Activated B cell treated with CpG ODN at 0.5 μM for 24 hours (primary cell): Measurements from ENCODE around the gene CLCN3. TPM values are rescaled to one million over a fixed set of nuclear protein-coding genes. Genes with fewer than 3 reads are reported as not detected.
A peak's percentile ranks its signal among the peaks of the same experiment; 100 is the strongest.
"Not testable (repeated sequence)": the region's sequence is repeated elsewhere in the genome, so short reads cannot be mapped to it uniquely, and the experiment has no call there.

Source experiments
- ATAC-seq: fragments of 200-7000 bp; cut with Tn5 transposase; one replicate; pipeline ENCODE4 v1.10.0; 2021; ENCODE audit warnings: low read depth, mild to moderate bottlenecking, moderate library complexity
- CTCF ChIA-PET: fragments of 350-600 bp; sonication (Branson Sonifier 250); formaldehyde crosslinking; loops from one replicate; lab custom pipeline; 2021; ENCODE audit warnings: antibody characterized with exemption; lab: Charles Lee
- POLR2A ChIA-PET: fragments of 350-600 bp; sonication (Branson Sonifier 250); formaldehyde crosslinking; loops from one replicate; lab custom pipeline; 2021; ENCODE audit warnings: antibody characterized with exemption; lab: Charles Lee
- DNase-seq: peaks from one replicate; pipeline ENCODE4 v3.0.0; 2022
- H3K27ac Mint-ChIP-seq: one replicate; pipeline ENCODE4 v1.8.0; 2020; ENCODE audit warnings: mixed read lengths
- H3K27me3 Mint-ChIP-seq: one replicate; pipeline ENCODE4 v1.8.0; 2021; ENCODE audit warnings: mixed read lengths
- H3K36me3 Mint-ChIP-seq: one replicate; pipeline ENCODE4 v1.8.0; 2021; ENCODE audit warnings: low read depth, mixed read lengths
- H3K4me1 Mint-ChIP-seq: one replicate; pipeline ENCODE4 v1.8.0; 2021; ENCODE audit warnings: mixed read lengths
- H3K4me3 Mint-ChIP-seq: one replicate; pipeline ENCODE4 v1.8.0; 2020; ENCODE audit warnings: mild to moderate bottlenecking, mixed read lengths
- H3K9me3 Mint-ChIP-seq: one replicate; pipeline ENCODE4 v1.8.0; 2020; ENCODE audit warnings: mixed read lengths
- intact Hi-C: fragments of 100-400 bp; cut with micrococcal nuclease; formaldehyde crosslinking; loops from one replicate; pipeline ENCODE4 v1.15.1; 2024
- total RNA-seq: library from RNA; stranded (reverse); gene quantifications from 2 replicates; pipeline ENCODE4 v1.2.3, GENCODE V29; 2022
- TF ChIP-seq, protein P1 (sequence below): fragments of 200-600 bp; IDR thresholded peaks from one replicate; pipeline ENCODE4 v1.8.0; 2022; ENCODE audit warnings: antibody characterized with exemption, mild to moderate bottlenecking

CLCN3 gene
- 23.0 and 28.6 TPM in 2 replicates for total RNA-seq

DNA sequence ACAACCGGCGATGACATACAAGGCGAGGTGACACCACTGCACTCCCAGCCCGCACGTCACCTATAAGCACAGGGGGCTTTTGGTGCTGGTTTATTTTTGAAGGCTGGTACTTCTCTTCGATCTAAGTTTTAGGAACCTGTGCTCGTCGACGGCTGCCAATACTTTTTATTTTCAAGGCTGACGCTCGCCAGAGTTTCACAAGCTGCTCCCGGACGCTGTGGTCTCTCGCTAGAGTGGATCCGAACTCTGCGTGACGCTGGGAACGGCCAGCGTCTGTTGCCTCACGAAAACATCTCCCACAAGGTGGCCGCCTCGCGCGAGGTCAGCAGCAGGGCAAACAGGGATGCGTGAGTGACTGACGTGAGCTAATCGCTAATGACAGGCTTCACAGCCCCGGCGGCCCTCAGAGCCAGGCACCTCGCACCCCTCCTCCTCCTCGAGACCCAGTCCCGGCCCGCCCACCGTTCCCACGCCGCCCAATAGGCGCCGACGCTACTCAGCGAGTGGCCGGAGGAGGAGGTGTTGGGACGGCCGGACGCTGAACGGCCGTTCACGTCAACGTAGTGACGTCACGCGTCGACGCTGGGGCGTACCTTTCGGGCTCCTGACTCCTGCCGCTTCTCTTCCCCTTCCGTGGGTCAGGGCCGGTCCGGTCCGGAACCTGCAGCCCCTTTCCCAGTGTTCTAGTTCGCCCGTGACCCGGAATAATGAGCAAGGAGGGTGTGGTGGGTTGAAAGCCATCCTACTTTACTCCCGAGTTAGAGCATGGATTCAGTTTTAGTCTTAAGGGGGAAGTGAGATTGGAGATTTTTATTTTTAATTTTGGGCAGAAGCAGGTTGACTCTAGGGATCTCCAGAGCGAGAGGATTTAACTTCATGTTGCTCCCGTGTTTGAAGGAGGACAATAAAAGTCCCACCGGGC, at the start of gene CLCN3:
CLCN3 (plus strand) TSS at position 621 of the 922 bp plus-strand sequence. CDS start 15,351 bp downstream, outside the sequence.
- ChIA-PET CTCF (interaction anchor here (0.6 to 3.4 kb wide), 4 partner anchors 8 to 79 kb away, joined by 3 to 22 read pairs (median 6); partner anchors contain the start of gene NEK1), POLR2A (interaction anchor here (0.6 to 3.1 kb wide), 10 partner anchors 9 to 610 kb away, joined by 3 to 52 read pairs (median 4); partner anchors contain the start of genes CBR4, HPF1 and NEK1)
- intact Hi-C loops = loop anchor here (1.0 to 2.0 kb wide), 6 partner anchors 8 to 1139 kb away; partner anchors contain the start of genes CBR4, HPF1 and NEK1
- TF ChIP-seq, protein P1, sequence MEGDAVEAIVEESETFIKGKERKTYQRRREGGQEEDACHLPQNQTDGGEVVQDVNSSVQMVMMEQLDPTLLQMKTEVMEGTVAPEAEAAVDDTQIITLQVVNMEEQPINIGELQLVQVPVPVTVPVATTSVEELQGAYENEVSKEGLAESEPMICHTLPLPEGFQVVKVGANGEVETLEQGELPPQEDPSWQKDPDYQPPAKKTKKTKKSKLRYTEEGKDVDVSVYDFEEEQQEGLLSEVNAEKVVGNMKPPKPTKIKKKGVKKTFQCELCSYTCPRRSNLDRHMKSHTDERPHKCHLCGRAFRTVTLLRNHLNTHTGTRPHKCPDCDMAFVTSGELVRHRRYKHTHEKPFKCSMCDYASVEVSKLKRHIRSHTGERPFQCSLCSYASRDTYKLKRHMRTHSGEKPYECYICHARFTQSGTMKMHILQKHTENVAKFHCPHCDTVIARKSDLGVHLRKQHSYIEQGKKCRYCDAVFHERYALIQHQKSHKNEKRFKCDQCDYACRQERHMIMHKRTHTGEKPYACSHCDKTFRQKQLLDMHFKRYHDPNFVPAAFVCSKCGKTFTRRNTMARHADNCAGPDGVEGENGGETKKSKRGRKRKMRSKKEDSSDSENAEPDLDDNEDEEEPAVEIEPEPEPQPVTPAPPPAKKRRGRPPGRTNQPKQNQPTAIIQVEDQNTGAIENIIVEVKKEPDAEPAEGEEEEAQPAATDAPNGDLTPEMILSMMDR = no peak
- Mint-ChIP-seq H3K36me3 (peaks cover 20% of the 10 kb centered on the region), H3K27me3 (no peaks in the 10 kb centered on the region), H3K27ac (peak within 1 kb of the TSS; percentile 99), H3K4me3 (peak within 1 kb of the TSS; percentile 100), H3K9me3 (no peaks in the 10 kb centered on the region), H3K4me1 (peaks cover 41% of the 10 kb centered on the region)
- ATAC-seq = peak; percentile 93
- DNase-seq = peak; percentile 92

DNA sequence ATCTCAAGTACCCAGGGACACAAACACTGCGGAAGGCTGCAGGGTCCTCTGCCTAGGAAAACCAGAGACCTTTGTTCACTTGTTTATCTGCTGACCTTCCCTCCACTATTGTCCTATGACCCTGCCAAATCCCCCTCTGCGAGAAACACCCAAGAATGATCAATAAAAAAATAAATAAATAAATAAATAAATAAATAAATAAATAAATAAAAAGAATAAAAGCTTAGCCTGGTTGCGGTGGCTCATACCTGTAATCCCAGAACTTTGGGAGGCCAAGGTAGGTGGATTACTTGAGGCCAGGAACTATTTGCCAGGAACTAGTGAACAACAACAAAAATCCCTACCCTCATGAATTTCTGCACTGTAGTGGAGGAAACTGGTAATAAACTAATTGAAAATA, 49.4 kb upstream of the CLCN3 start:
- H3K9me3 Mint-ChIP-seq, ATAC-seq, CTCF ChIA-PET, H3K27me3 Mint-ChIP-seq, intact Hi-C loops, H3K4me3 Mint-ChIP-seq, POLR2A ChIA-PET, H3K27ac Mint-ChIP-seq, DNase-seq: not testable (repeated sequence)
- H3K36me3 Mint-ChIP-seq = peaks cover 21% of the 10 kb centered on the region
- peaks cover 39% of the 10 kb centered on the region for H3K4me1 Mint-ChIP-seq

DNA sequence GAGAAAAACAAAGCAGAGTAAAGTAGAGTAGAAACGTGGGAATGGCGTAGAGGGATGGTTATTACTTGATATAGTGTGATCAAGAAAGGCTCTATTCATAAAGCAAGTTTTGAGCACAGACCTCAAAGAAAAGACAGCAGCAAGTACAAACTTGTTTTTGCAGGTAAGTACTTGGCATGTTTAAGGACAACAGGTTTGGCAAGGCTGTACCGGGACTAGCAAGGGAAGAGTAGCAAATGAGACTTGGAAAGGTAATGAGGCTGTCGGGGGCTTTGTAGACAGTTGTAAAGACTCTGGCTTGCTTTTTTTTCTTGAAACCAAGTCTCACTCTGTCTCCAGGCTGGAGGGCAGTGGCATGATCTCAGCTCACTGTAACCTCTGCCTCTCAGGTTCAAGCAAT, 48.9 kb upstream of the CLCN3 start:
- peaks cover 23% of the 10 kb centered on the region for H3K36me3 Mint-ChIP-seq
- no peak for DNase-seq
- no peak for ATAC-seq
- TF ChIP-seq, protein P1 = no peak
- no peak overlapping the region for H3K4me3 Mint-ChIP-seq
- H3K27ac Mint-ChIP-seq = no peak overlapping the region
- intact Hi-C loops = no loop called here
- no peaks in the 10 kb centered on the region for H3K27me3 Mint-ChIP-seq
- H3K4me1 Mint-ChIP-seq = peaks cover 36% of the 10 kb centered on the region
- CTCF ChIA-PET = no interaction called here
- H3K9me3 Mint-ChIP-seq = peaks cover 3% of the 10 kb centered on the region
- POLR2A ChIA-PET = no interaction called here

DNA sequence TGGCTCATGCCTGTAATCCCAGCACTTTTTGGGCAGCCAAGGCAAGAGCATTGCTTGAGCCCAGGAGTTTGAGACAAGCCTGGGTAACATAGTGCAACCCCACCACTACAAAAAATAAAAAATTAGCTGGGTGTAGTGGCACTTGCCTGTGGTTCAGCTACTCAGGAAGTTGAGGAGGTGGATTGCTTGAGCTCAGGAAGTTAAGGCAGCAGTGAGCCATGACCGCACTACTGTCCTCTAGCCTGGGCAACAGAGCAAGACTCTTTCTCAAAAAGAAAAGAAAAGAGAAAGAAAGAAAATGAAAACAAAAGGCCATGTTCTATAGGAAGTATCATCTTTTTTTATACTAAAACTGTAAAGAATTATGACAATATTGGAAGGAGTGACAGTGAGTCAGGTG, 46.5 kb upstream of the CLCN3 start:
- no peak overlapping the region for H3K4me3 Mint-ChIP-seq
- ChIA-PET POLR2A (no interaction called here), CTCF (interaction anchor here (0.5 kb wide), 1 partner anchor 82 kb away, joined by 3 read pairs; no protein-coding TSS in a partner anchor)
- ATAC-seq (peak; percentile 75), DNase-seq (no peak)
- peaks cover 34% of the 10 kb centered on the region for H3K4me1 Mint-ChIP-seq
- intact Hi-C loops = no loop called here
- TF ChIP-seq, protein P1 = no peak
- peaks cover 28% of the 10 kb centered on the region for H3K36me3 Mint-ChIP-seq
- no peaks in the 10 kb centered on the region for H3K27me3 Mint-ChIP-seq
- H3K27ac Mint-ChIP-seq = peak overlapping the region; percentile 50
- peaks cover 3% of the 10 kb centered on the region for H3K9me3 Mint-ChIP-seq

DNA sequence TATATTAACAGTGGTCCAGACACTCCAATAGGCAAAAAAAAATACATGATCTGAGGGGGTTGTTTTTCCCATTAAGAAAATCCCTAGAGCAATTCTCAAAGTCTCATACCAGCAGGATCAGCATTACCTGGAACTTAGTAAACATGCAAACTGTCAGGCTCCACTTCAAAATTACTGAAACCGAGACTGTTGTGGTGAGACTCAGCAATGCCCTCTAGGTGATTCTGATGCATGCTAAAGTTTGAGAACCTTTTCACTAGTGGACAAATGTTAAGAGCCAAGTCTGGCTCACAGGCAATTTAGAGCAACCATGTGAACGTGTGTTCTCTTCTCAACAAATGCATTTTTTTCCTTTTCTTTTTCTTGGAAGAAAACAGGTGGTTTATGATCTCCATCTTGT, 38.2 kb upstream of the CLCN3 start:
- Mint-ChIP-seq H3K9me3 (no peaks in the 10 kb centered on the region), H3K36me3 (peaks cover 34% of the 10 kb centered on the region), H3K27ac (no peak overlapping the region), H3K4me1 (no peaks in the 10 kb centered on the region), H3K27me3 (no peaks in the 10 kb centered on the region), H3K4me3 (no peak overlapping the region)
- TF ChIP-seq, protein P1 = no peak
- ChIA-PET POLR2A (no interaction called here), CTCF (no interaction called here)
- intact Hi-C loops = no loop called here
- no peak for DNase-seq
- no peak for ATAC-seq
